A673 (cell line): ENCODE data around the gene PIK3C2B. TPM values are rescaled to one million over a fixed set of nuclear protein-coding genes. Genes with fewer than 3 reads are reported as not detected.

Experiments used
- BruUV-seq: library from RNA; stranded (reverse); fragments of 400-500 nt; replicated peaks from 2 replicates; lab custom pipeline; 2021; lab: Mats Ljungman, UMichigan
- CTCF ChIA-PET: fragments of 300-600 bp; sonication (Branson Sonifier 250); formaldehyde crosslinking; loops from one replicate; lab custom pipeline; 2022; ENCODE audit warnings: antibody characterized with exemption; lab: Charles Lee
- POLR2A ChIA-PET: fragments of 300-600 bp; sonication (Branson Sonifier 250); formaldehyde crosslinking; loops from one replicate; lab custom pipeline; 2022; ENCODE audit warnings: antibody characterized with exemption; ENCODE audit not compliant: low non-redundant PET; lab: Charles Lee
- DNase-seq: peaks from one replicate; pipeline ENCODE4 v3.0.0-alpha.2; 2015; ENCODE audit warnings: low spot score
- H3K27ac ChIP-seq: fragments of 200-600 bp; sonication (generic); 2 replicates; pipeline ENCODE4 v1.5.1; 2016; ENCODE audit warnings: mixed run types, low read depth, mild to moderate bottlenecking, mixed read lengths, antibody characterized with exemption, low read length; ENCODE audit not compliant: poor library complexity, severe bottlenecking
- H3K27me3 ChIP-seq: fragments of 200-600 bp; sonication (generic); replicated peaks from 2 replicates; pipeline ENCODE4 v1.6.1; 2017; ENCODE audit warnings: mixed run types, low read depth, mild to moderate bottlenecking, mixed read lengths, antibody characterized with exemption, low read length; ENCODE audit not compliant: insufficient read depth, poor library complexity
- H3K36me3 ChIP-seq: fragments of 200-600 bp; sonication (generic); 2 replicates; pipeline ENCODE4 v1.6.1; 2016; ENCODE audit warnings: mixed run types, mild to moderate bottlenecking, mixed read lengths, antibody characterized with exemption, low read length; ENCODE audit not compliant: insufficient read depth, poor library complexity, severe bottlenecking
- H3K4me1 ChIP-seq: fragments of 200-600 bp; sonication (generic); 2 replicates; pipeline ENCODE4 v1.6.1; 2017; ENCODE audit warnings: mixed run types, mild to moderate bottlenecking, mixed read lengths, antibody characterized with exemption, low read length; ENCODE audit not compliant: insufficient read depth, poor library complexity, severe bottlenecking
- H3K4me3 ChIP-seq: fragments of 200-600 bp; sonication (generic); 2 replicates; pipeline ENCODE4 v1.5.1; 2016; ENCODE audit warnings: low read depth, mixed run types, mild to moderate bottlenecking, mixed read lengths, low read length; ENCODE audit not compliant: poor library complexity, severe bottlenecking
- H3K9me3 ChIP-seq: fragments of 200-600 bp; sonication (generic); 2 replicates; pipeline ENCODE4 v1.6.1; 2016; ENCODE audit warnings: mixed run types, low read depth, mild to moderate bottlenecking, mixed read lengths, antibody characterized with exemption, low read length; ENCODE audit not compliant: poor library complexity, severe bottlenecking
- EZH2 ChIP-seq: fragments of 200-600 bp; sonication (generic); IDR thresholded peaks from 2 replicates; pipeline ENCODE4 v1.6.1; 2017; ENCODE audit warnings: borderline replicate concordance, low read depth, mild to moderate bottlenecking, mixed read lengths, antibody characterized with exemption, low read length; ENCODE audit not compliant: poor library complexity, severe bottlenecking
- intact Hi-C: fragments of 100-400 bp; cut with micrococcal nuclease; formaldehyde crosslinking; loops from one replicate; pipeline ENCODE4 v1.10.0; 2022; ENCODE audit not compliant: unreplicated experiment
- total RNA-seq: library from RNA; stranded (reverse); gene quantifications from 2 replicates; pipeline ENCODE4 v1.2.3, GENCODE V29; 2021
- TF ChIP-seq, protein P1 (sequence below): fragments of 300-800, 200-600 bp; sonication (generic); conservative IDR thresholded peaks from 2 replicates; pipeline ENCODE4 v1.5.1; 2017; ENCODE audit warnings: low read depth, mild to moderate bottlenecking, antibody characterized with exemption, low read length, moderate library complexity, mixed read lengths

The PIK3C2B gene
- total RNA-seq, 1 experiment from 2014 or later = 18.0 TPM

GRCh38 chr1:204541626-204542025 lies 47.0 kb upstream of the PIK3C2B start:
- no peak for TF ChIP-seq EZH2
- TF ChIP-seq, protein P1, sequence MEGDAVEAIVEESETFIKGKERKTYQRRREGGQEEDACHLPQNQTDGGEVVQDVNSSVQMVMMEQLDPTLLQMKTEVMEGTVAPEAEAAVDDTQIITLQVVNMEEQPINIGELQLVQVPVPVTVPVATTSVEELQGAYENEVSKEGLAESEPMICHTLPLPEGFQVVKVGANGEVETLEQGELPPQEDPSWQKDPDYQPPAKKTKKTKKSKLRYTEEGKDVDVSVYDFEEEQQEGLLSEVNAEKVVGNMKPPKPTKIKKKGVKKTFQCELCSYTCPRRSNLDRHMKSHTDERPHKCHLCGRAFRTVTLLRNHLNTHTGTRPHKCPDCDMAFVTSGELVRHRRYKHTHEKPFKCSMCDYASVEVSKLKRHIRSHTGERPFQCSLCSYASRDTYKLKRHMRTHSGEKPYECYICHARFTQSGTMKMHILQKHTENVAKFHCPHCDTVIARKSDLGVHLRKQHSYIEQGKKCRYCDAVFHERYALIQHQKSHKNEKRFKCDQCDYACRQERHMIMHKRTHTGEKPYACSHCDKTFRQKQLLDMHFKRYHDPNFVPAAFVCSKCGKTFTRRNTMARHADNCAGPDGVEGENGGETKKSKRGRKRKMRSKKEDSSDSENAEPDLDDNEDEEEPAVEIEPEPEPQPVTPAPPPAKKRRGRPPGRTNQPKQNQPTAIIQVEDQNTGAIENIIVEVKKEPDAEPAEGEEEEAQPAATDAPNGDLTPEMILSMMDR = no peak
- Histone ChIP-seq H3K4me3 (no peak overlapping the region), H3K9me3 (no peaks in the 10 kb centered on the region), H3K27ac (no peak overlapping the region), H3K4me1 (no peaks in the 10 kb centered on the region), H3K36me3 (peaks cover 88% of the 10 kb centered on the region), H3K27me3 (no peaks in the 10 kb centered on the region)
- CTCF ChIA-PET = no interaction called here
- BruUV-seq = no TSS peak
- intact Hi-C loops = no loop called here
- no peak for DNase-seq
- POLR2A ChIA-PET = no interaction called here

DNA sequence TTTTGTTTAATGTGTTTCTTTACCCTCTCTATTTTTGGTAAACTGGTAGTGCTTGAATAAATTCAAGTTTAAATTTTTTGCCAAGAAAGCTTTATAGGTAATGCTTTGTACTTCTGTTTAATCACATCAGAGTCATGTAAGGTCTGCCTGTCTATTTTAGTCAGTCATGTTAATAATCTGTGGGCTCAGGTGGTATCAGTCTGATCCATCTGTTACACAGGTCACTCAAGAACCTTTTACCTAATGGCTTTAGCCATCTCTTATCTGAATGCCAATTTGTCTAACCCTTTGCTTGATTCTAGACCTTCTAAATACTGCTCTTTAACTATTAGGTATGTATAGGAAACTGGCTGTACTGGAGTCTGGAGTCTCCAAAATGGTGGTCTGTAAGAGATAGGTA lies 38.2 kb upstream of the PIK3C2B start:
- no peak for DNase-seq
- H3K27ac ChIP-seq = no peak overlapping the region
- POLR2A ChIA-PET = no interaction called here
- CTCF ChIA-PET = no interaction called here
- intact Hi-C loops = no loop called here
- H3K4me3 ChIP-seq = no peak overlapping the region
- BruUV-seq = no TSS peak
- no peaks in the 10 kb centered on the region for H3K9me3 ChIP-seq
- no peak for TF ChIP-seq EZH2
- TF ChIP-seq, protein P1 = no peak
- H3K36me3 ChIP-seq = peaks cover 83% of the 10 kb centered on the region
- H3K27me3 ChIP-seq = no peaks in the 10 kb centered on the region
- no peaks in the 10 kb centered on the region for H3K4me1 ChIP-seq

- no peak overlapping the region for H3K4me3 ChIP-seq
- H3K4me1 ChIP-seq = no peaks in the 10 kb centered on the region
- TF ChIP-seq, protein P1 = no peak
- TF ChIP-seq EZH2 = no peak
- no peaks in the 10 kb centered on the region for H3K27me3 ChIP-seq
- intact Hi-C loops = no loop called here
- ChIA-PET CTCF (no interaction called here), POLR2A (no interaction called here)
- DNase-seq = no peak
- H3K27ac ChIP-seq = no peak overlapping the region
- no TSS peak for BruUV-seq
- H3K36me3 ChIP-seq = peaks cover 91% of the 10 kb centered on the region
- H3K9me3 ChIP-seq = no peaks in the 10 kb centered on the region
Measured at GRCh38 chr1:204530932-204531331, 36.3 kb upstream of the PIK3C2B start.
